ENCODE data around the gene TMTC2. TPM values are rescaled to one million over a fixed set of nuclear protein-coding genes. Genes with fewer than 3 reads are reported as not detected.

Gene TMTC2
- total RNA-seq, 1 donor from 2014 or later = 37.9 TPM

DNA sequence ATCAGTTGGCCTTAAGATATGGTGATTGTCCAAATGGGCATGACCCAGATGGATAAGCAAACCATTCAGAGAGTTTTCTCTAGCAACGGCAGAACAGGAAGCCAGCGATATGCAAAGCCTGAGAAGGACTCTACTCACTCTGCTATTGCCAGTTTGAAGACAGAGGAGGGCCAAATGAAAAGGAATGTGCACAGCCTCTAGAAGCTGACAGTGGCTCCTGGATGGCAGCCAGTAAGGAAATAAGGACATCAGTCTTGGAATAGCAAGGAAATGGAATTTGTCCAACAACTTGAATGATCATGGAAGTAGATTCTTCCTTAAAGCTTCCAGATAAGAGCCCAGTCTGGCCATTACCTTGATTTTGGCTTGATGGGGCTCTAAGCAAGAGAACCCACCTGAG is 60.0 kb downstream of the TMTC2 start:
- no peak overlapping the region for H3K27ac ChIP-seq
- peaks cover 10% of the 10 kb centered on the region for H3K4me1 ChIP-seq
- H3K9me3 ChIP-seq = no peaks in the 10 kb centered on the region
- H3K4me3 ChIP-seq = no peak overlapping the region
- no peaks in the 10 kb centered on the region for H3K27me3 ChIP-seq
- intact Hi-C loops (cut with DNase I) = no loop called here
- peak; percentile 62 for ATAC-seq
- DNase-seq = no peak
- TF ChIP-seq, protein P1, sequence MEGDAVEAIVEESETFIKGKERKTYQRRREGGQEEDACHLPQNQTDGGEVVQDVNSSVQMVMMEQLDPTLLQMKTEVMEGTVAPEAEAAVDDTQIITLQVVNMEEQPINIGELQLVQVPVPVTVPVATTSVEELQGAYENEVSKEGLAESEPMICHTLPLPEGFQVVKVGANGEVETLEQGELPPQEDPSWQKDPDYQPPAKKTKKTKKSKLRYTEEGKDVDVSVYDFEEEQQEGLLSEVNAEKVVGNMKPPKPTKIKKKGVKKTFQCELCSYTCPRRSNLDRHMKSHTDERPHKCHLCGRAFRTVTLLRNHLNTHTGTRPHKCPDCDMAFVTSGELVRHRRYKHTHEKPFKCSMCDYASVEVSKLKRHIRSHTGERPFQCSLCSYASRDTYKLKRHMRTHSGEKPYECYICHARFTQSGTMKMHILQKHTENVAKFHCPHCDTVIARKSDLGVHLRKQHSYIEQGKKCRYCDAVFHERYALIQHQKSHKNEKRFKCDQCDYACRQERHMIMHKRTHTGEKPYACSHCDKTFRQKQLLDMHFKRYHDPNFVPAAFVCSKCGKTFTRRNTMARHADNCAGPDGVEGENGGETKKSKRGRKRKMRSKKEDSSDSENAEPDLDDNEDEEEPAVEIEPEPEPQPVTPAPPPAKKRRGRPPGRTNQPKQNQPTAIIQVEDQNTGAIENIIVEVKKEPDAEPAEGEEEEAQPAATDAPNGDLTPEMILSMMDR (IDR thresholded peaks at IDR 0.05) = no peak
- no peaks in the 10 kb centered on the region for H3K36me3 ChIP-seq

DNA sequence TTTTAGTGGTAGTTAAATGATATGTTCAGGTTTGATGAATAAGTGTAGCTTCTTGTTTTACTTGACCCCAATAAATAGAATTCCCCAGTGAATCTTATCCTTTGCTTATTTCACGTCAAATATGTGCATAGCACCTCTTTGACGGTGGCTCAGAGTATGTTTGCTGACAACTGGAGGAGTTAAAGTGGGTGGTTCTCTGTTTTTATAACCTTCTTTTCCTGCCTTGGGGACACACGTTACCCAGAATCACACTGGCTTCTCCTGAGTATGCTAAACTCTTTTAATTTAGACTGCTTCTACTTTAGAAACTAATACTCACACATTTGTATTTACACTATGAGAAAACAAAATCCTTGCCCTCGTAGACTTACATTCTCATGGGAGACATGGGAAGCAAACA is 62.3 kb downstream of the TMTC2 start:
- Histone ChIP-seq H3K27ac (no peak overlapping the region), H3K36me3 (no peaks in the 10 kb centered on the region), H3K27me3 (no peaks in the 10 kb centered on the region), H3K4me3 (no peak overlapping the region), H3K4me1 (peaks cover 10% of the 10 kb centered on the region), H3K9me3 (no peaks in the 10 kb centered on the region)
- DNase-seq (no peak), ATAC-seq (no peak)
- TF ChIP-seq, protein P1 (IDR thresholded peaks at IDR 0.05) = no peak
- intact Hi-C loops (cut with DNase I) = no loop called here

DNA sequence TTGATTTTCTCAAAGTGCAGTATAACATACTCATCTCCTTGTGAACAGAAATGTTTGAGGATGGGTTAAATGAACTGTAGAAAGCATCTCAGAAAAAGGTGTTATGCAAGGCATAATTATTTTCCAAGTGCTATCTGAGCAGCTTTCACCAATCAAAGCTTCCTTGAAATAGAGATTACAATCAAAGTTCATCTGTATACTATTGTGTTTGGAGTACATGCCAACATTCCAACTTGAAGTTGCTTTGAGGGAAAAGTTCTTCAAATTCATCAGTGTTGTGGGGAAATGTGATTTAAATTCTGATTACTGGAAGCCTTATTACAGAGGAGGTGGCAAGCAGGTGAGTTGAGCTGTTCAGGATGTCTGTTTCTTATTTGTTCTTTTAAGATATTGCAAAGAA is 68.2 kb downstream of the TMTC2 start:
- ATAC-seq = no peak

DNA sequence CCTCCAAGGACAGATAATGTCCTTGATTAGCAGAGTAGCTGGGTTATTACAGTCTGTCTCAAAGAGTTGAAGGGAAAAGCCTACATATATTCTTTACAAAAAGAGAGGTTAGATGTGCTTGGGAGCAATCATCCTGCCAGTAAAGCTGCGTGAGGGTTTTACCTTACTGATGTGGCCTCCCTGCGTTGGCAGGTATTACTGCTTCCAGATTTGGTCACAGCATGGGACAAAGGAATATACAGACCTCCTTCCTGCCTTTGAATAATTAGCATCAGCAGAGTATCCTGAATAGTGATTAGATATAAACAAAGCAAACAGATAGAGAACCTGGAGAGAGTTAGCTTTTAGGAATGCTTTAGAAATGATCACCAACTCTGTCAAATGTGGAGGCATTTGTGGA is 69.6 kb downstream of the TMTC2 start:
- Histone ChIP-seq H3K27ac (no peak overlapping the region), H3K9me3 (no peaks in the 10 kb centered on the region), H3K27me3 (no peaks in the 10 kb centered on the region), H3K36me3 (no peaks in the 10 kb centered on the region), H3K4me3 (no peak overlapping the region), H3K4me1 (peaks cover 10% of the 10 kb centered on the region)
- intact Hi-C loops (cut with DNase I) = no loop called here
- ATAC-seq = no peak
- no peak for DNase-seq
- TF ChIP-seq, protein P1 (IDR thresholded peaks at IDR 0.05) = no peak

More for the DNA sequence above, 68.2 kb downstream of the TMTC2 start:
- Histone ChIP-seq H3K27me3 (no peaks in the 10 kb centered on the region), H3K9me3 (no peaks in the 10 kb centered on the region), H3K4me3 (no peak overlapping the region), H3K27ac (no peak overlapping the region), H3K4me1 (peaks cover 10% of the 10 kb centered on the region), H3K36me3 (no peaks in the 10 kb centered on the region)
- TF ChIP-seq, protein P1 (IDR thresholded peaks at IDR 0.05) = no peak
- intact Hi-C loops (cut with DNase I) = no loop called here
- no peak for DNase-seq

DNA sequence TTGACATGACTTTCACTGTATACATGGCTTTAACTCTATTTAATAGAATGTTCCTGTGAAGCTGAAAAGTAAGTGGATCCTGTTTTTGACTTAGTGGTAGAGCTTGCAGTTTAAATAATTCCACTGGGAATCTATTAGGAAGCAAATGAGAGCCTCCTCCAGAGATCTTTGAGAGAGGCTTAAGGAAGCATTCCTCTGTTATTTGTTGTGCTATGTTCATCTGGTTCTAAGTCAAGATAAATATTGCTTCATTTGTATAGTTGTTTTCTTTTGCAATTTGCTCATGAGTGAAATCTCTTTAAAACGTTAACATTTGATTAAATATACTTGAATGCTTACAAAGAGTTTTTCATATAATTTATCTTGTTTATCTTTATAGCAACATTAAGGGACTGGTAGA is 70.4 kb downstream of the TMTC2 start:
- H3K4me3 ChIP-seq = no peak overlapping the region
- H3K27me3 ChIP-seq = no peaks in the 10 kb centered on the region
- ATAC-seq = peak; percentile 46
- DNase-seq = no peak
- intact Hi-C loops (cut with DNase I) = no loop called here
- H3K27ac ChIP-seq = no peak overlapping the region
- H3K4me1 ChIP-seq = peaks cover 10% of the 10 kb centered on the region
- TF ChIP-seq, protein P1 (IDR thresholded peaks at IDR 0.05) = no peak
- no peaks in the 10 kb centered on the region for H3K9me3 ChIP-seq
- no peaks in the 10 kb centered on the region for H3K36me3 ChIP-seq

DNA sequence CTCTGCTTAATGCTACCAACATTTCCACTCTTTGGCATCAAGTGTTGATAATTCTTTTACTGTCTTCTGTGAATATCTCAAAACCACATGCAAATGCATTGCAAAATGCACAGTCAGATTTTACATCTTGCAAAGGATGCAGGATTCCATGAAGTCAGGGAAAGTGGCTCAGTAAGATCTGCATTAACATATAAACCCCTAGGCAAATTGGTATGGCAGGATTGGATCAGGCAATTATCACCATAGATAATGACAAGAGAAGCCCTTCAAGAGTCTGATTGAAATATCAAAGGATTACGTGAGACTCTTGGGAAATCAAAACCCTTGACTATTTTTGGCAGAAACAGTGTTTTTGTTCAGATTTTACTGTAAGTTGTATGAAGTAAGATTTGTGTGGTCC is 71.0 kb downstream of the TMTC2 start:
- ATAC-seq (no peak), DNase-seq (no peak)
- TF ChIP-seq, protein P1 (IDR thresholded peaks at IDR 0.05) = no peak
- Histone ChIP-seq H3K36me3 (no peaks in the 10 kb centered on the region), H3K27ac (no peak overlapping the region), H3K4me3 (no peak overlapping the region), H3K4me1 (peaks cover 10% of the 10 kb centered on the region), H3K9me3 (no peaks in the 10 kb centered on the region), H3K27me3 (no peaks in the 10 kb centered on the region)
- intact Hi-C loops (cut with DNase I) = no loop called here

Data from upper lobe of right lung (tissue), 1 donor.